Left colon (tissue), 2 donors: Measurements from ENCODE around the gene PDE6H. TPM values are rescaled to one million over a fixed set of nuclear protein-coding genes. Genes with fewer than 3 reads are reported as not detected.

Experiments used
- ATAC-seq: fragments of 200-7000 bp; cut with Tn5 transposase; one replicate; pipeline ENCODE4 v1.9.1; 2020; ENCODE audit warnings: mild to moderate bottlenecking, moderate library complexity
- DNase-seq, 2 donors: peaks; one replicate each; pipeline ENCODE4 v3.0.0-alpha.2; 2020
- intact Hi-C, 2 donors: fragments of 100-400 bp; cut with DNase I in 1 of 2; cut with micrococcal nuclease in 1 of 2; formaldehyde crosslinking; loops; one replicate each; pipeline versions ENCODE4 v1.11.2 to v1.14.0; 2022; cut with DNase I, micrococcal nuclease
- long read RNA-seq: library from polyadenylated mRNA; unstranded; transcript quantifications from one replicate; pipeline ENCODE4 v2.0.0, GENCODE V29; 2021
- total RNA-seq, 2 donors: library from RNA; stranded (reverse); fragmentation: NEBNext Ultra II Directional; extraction: Animal tissue kit (Norgen Biotek cat#: 25700); gene quantifications; one replicate each; pipeline ENCODE4 v1.2.1, GENCODE V29; 2021
- donor health status: DM: no; HTN: no; CAD: no.
- donor health status: DM: yes; HTN: yes; CAD: no.

Gene PDE6H
- not detected for total RNA-seq
- long read RNA-seq, result 0 reads

DNA sequence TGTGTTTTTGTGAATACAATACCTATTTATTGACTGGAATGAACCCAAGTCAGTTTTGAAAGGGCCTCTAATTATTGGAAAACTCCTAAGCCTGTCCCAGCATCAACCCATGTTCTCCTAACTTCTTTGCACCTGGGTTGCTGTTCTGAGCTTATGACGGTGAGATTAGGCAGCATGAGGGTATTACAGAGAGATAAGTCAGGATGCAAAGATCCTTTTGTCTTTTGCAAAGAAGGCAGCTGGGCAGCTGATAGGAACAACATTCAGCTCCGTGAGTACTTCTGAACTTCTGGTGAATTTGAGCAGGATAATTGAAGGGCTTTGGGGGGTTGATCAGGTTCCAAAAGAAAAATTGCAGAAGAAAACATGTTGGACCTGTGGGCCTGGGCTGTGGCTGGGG, at the start of gene PDE6H:
TSS of gene PDE6H (plus strand) at position 227 of the 400 bp plus-strand sequence. CDS start 4,971 bp downstream, outside the sequence.
- intact Hi-C loops, result no loop called here
- ATAC-seq (no peak), DNase-seq (no peak)

DNA sequence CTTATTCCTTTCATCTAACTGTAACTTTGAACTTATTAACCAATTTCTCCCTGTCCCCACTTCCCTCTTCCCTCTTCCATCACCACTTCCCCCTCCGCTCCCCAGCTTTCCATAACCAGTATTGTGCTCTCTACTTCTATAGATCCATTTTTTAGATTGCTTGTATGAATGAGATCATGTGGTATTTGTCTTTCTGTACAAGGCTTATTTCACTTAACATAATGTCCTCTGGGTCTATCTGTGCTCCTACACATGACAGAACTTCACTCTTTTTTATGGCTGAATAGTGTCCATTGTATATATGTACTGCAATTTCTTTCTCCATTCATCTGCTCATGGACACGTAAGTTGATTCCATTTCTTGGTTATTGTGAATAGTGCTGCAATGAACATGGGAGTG, 48.9 kb upstream of the PDE6H start:
- DNase-seq (no peak), ATAC-seq (no peak)
- intact Hi-C loops, result no loop called here

DNA sequence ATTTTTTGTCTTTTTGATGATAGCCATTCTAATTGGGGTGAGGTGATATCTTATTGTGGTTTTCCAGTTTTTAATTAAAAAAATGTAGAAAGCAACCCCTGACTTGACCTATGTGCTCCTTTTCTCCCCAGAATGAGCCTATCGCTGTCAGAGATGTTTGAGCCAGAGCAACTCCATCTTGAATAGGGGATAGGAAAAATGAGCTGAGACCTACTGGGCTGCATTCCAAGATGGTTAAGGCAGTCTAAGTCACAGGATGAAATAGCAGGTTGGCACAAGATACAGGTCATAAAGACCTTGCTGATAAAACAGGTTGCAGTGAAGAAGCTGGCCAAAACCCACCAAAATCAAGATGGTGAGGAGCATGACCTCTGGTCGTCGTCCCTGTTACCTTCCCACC, 48.3 kb upstream of the PDE6H start:
- intact Hi-C loops, result no loop called here
- ATAC-seq, result no peak
- DNase-seq, result no peak

- intact Hi-C loops, result no loop called here
- DNase-seq, result no peak
- ATAC-seq, result no peak
These were observed 45.6 kb upstream of the PDE6H start for GRCh38 chr12:14927267-14927666.

- intact Hi-C loops, result no loop called here
These were observed 43.9 kb upstream of the PDE6H start for GRCh38 chr12:14928931-14929330.

GRCh38 chr12:14930299-14930698, 42.5 kb upstream of the PDE6H start:
- intact Hi-C loops, result no loop called here
- no peak for DNase-seq
- no peak for ATAC-seq

More at GRCh38 chr12:14928931-14929330, 43.9 kb upstream of the PDE6H start:
- ATAC-seq (peak; percentile 62), DNase-seq (no peak)

- intact Hi-C loops, result no loop called here
- DNase-seq (no peak), ATAC-seq (no peak)
These were observed 41.5 kb upstream of the PDE6H start for GRCh38 chr12:14931359-14931758.

DNA sequence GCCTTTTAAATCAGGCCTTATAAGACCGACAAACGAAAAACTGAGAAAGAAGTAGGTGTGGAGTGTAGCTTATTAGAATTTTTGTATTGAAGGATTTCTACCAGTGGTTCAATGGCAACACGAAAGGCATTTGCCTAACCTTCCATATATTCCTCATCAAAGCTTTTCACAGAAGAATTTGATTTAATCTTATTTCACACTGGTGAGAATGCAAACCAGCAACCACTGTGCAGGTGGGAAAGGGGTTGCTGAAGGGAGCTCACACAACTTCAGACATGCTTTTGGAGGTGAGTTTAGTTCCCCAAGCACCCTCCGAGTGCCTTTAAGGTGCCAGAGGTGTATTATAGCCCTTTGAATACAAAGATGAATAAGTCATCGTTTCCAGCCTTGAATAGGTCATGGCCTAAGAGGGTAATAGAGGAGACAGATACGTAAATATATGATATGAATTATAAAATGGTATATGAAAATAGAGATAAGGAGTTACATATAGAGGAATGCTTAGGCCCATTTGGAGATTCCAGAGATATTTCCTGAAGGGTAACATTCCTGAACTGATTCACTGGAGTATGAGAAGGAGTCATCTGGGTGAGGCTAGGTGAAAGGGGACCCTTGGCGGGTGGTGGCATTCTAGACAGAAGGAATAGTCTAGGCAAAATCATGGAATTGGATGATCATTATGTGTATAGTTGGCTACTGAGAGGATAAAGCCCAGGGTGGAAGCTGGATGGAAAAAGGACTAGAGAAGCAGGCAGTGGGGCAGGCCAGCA, 40.9 kb upstream of the PDE6H start:
- DNase-seq, result no peak
- intact Hi-C loops, result no loop called here
- no peak for ATAC-seq

DNA sequence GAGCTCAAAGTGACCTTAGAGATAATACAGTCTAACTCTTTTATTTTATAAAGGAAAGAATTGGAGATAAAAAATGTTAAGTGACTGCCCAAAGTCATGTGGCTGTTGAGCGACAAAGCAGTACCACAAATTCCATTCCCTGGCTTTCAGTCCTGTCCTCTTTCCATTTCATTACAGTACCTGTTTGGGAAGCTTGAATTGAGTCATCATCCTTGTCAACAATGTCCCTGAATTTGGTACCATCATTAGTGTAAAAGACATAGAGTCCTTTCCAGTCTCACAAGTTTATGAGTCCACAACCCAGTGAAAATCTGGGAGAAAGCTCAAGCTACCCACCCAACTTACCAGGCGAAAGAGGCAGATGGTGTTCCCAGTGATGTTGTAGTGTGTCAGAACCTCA, 38.3 kb upstream of the PDE6H start:
- DNase-seq, result no peak
- no peak for ATAC-seq
- intact Hi-C loops, result no loop called here

GRCh38 chr12:14935031-14935430, 37.8 kb upstream of the PDE6H start:
- intact Hi-C loops, result no loop called here
- ATAC-seq (peak; percentile 97), DNase-seq (no peak)

GRCh38 chr12:14936224-14936861, 36.5 kb upstream of the PDE6H start:
- ATAC-seq (no peak), DNase-seq (no peak)
- intact Hi-C loops, result no loop called here

- intact Hi-C loops, result no loop called here
- DNase-seq, result no peak
These were observed 35.8 kb upstream of the PDE6H start for GRCh38 chr12:14937014-14937413.

GRCh38 chr12:14937689-14938088, 35.2 kb upstream of the PDE6H start:
- intact Hi-C loops, result no loop called here
- no peak for DNase-seq
- ATAC-seq, result no peak

More at GRCh38 chr12:14937014-14937413, 35.8 kb upstream of the PDE6H start:
- no peak for ATAC-seq

DNA sequence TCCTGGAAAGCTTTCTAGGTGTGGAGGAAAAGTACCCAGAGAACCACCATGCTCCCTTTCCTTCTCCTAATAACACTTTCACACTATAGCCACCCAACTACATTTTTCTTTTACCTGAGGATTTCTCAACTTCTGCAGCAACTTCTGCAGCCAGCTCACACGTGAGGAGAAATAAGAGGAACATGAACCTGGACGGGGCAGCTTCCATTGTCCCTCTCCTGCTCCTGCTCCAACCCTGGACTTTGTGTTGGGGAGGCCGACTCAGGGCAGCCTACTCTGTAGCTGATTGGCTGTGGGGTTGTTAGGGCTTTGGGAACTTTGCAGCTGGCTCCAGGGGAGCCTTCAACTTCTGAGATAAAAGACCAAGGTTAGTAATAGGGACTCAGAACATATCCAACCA, 34.5 kb upstream of the PDE6H start, which contains the start of gene ERP27:
TSS of gene ERP27 (minus strand) at position 237 of the 400 bp plus-strand sequence. CDS start at position 208, 29 bp downstream.
- no peak for DNase-seq
- no peak for ATAC-seq
- intact Hi-C loops, result no loop called here

GRCh38 chr12:14941369-14941768, 31.5 kb upstream of the PDE6H start:
- ATAC-seq (no peak), DNase-seq (no peak)
- intact Hi-C loops, result no loop called here

- DNase-seq (no peak), ATAC-seq (no peak)
- intact Hi-C loops, result no loop called here
These were observed 30.5 kb upstream of the PDE6H start for GRCh38 chr12:14942196-14942931.

DNA sequence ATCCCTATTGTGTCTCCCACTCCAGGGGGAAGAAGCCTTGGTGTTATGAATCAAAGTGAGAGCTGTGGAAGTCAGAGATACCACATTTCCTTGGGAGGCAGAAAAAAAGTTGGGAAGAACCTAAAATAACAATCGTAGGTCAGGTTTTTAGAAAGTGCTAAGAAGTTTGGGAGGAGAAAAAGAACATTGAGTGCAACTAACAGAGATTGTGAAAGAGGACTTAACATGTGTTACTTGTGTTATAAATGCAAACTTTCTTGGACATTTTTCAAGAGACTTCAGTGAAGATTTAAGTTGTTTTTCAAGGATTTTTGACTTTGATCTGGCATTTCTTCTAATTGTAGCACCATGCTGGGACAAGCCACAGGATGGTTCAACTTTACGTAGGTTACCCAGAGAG, 26.7 kb upstream of the PDE6H start:
- no peak for ATAC-seq
- intact Hi-C loops, result no loop called here
- DNase-seq, result no peak

- DNase-seq (no peak), ATAC-seq (no peak)
- intact Hi-C loops, result no loop called here
These were observed 26.0 kb upstream of the PDE6H start for GRCh38 chr12:14946861-14947260.

GRCh38 chr12:14948672-14949071, 24.2 kb upstream of the PDE6H start:
- intact Hi-C loops, result no loop called here
- ATAC-seq (peak; percentile 65), DNase-seq (no peak)

GRCh38 chr12:14949631-14950030, 23.2 kb upstream of the PDE6H start:
- intact Hi-C loops, result no loop called here
- ATAC-seq (no peak), DNase-seq (no peak)
